SIG-M5 (cell line): ENCODE measurements around the gene PARM1.

Source experiments
- DNase-seq: peaks from one replicate; lab custom pipeline; 2025; lab: John Stamatoyannopoulos, UW

Gene PARM1

DNA sequence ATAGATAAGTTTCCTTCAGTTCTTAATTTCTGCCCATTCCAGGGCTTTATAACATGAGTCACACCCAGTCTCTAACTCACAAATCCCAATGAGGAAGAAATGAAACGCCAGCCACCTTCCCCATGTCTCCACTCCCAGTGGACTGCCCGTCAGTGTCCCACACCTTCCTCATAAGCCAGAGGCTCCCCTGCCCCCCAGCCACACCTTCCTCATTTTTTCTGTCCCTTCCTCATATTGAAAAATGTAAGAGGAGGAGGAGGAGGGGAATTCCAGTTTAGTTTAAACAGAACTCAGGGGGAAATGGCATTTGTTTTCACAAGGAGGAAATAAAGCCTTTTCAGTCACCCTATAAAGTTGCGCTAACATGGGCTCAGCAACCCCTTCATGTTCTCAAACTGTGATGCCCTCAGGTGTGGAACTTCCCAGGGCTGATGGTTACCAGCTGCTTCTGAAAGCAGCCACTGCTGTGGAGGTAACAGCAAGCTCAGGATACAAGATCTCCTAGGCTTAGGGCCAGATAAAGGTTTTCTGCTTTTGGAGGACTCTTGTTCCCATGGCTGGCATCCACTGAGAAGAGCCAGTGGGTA lies 97.8 kb downstream of the PARM1 start:
- DNase-seq, result no peak

DNA sequence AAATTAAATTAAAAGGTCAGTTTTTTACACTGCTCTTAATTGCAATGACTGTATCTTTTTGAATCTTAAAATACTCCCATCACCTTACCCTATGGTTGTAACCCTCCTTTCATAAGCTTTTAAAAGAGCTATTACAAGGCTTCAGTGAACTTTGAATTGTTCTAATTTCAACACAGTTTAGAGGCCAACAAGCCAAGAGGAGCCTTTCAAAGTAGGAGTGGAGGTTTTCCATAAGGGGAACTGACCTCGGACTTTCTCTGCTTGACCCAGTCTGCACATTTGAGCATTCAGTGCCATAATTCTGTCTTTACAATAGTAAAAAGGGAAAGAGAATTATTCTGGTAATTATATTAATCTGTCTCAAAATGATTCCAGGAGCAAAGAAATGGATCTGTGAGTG lies 98.9 kb downstream of the PARM1 start:
- no peak for DNase-seq

DNA sequence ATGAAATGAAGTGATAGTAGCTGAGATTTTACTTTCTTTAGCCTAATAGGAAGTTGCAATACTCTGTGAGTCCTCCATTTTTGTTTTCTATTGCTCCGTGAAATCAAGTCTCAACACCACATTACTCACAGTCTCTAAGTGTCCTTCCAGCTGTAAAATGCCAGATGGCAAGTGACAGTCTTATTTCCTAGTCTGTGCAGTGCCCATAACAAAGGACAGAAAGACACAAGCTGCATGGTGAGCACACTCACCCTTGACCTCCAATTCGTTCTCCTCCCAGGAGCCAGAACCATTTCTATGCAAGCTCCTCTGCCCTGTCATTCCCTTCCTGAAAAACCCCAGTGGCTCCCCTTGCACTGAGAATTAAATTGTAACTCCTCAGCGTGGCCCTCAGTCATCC lies 101.6 kb downstream of the PARM1 start:
- DNase-seq, result no peak

DNA sequence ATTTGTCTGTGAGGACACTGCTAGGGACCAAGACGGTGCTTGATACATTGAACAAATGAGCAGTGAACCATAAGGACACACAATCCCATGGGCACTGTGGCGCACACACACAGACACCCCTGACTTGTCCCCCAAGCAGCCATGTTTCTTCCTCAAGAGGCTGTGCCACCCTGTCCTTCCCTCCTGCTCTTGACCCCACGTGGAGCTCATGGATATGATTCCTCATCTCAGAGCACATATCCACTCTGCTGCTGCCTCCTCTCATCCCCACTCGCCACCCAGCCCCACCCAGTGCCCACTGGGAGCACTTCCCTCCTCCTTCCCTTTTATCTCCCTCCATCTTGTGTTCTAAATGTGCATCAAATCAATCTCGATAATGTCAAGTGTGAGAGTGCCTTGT lies 102.4 kb downstream of the PARM1 start:
- no peak for DNase-seq

DNA sequence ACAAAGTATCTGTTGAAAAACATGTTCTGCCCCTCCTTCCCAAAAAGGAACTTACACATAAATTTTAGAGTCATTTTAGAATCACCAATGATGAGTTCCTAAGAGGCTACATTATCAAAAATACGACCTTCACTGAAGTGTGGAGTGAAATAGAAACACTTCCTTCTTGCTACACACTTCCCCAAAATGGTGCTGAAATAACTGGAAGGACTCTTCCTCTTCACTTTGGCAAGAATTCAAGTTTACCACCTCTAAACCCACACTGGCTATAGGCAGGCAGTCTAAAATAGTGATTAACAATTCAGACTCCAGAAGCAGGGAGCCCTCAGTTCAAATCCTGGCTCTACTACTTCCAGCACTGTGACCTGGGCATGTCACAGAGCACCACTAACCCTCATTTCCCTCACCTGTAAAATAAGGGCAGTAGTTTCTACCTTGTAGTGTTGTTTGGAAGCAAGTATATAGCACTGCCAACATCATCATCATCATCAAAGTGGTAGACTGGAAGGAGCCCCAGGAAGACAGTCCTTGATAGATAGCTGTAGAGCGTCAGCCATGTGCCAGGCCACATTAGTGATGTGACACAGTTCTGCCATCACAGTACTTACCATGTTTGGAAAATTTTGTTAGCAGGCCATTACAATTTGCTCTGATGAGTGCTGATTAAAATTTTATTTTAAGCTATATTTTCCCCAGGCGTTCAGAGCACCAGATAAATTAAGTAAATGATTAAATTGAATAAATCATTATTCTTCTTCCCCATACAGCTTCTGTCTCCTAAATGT lies 103.3 kb downstream of the PARM1 start:
- no peak for DNase-seq

DNA sequence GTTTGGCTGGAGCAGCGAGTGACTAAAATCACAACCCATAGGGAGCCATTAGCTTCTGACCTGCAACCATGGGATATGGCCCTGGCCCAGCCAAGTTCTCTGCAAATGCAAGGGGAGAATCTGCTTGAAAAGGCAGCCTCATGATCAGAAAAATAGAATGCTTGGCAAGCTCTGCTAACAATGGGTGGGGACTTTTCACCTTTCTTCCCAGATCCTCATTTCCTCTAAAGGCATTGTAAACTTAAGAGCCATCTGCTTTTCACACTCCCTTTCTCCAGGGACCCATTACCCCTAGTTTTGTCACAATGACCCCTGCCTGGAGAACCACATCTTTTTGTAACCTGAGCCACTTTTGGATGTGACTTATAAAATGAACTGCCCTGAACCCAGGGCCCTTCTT lies 104.3 kb downstream of the PARM1 start:
- DNase-seq, result no peak

DNA sequence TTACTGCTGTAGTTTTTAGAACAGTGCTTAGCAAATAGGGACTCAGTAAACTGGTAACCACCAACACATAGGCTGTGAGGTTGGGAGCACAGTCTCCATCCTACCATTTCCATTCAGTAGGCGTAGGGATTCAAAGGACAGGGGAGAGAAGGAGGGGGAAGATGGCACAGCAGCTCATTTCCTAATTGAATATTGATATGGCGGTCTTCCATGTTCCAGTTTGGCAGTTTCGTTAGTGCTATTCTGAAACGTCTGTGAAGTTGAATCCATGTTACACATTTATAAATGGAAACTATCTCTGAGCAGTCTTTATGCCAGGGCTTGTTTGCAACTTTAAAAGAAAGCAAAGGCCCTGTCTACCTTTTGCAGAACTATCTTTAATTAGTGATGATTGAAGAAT lies 105.5 kb downstream of the PARM1 start:
- no peak for DNase-seq

DNA sequence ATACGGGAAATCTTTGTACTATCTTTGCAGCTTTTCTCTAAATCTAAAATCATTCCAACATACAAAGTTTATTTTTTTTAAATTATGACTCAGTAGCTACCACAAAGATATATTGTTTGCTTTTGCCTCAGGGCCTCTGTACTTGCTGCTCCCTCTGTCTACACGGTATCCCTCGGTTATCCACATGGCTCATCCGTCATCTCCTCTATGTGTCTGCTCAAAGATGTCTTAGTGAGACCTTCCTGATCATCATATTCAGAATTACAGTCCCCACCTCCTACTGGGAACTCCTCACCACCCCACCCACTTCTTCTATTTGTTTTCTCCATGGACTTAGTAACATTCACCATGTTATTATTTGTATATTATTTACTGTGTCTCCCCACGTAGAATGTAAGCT lies 107.8 kb downstream of the PARM1 start:
- no peak for DNase-seq

DNA sequence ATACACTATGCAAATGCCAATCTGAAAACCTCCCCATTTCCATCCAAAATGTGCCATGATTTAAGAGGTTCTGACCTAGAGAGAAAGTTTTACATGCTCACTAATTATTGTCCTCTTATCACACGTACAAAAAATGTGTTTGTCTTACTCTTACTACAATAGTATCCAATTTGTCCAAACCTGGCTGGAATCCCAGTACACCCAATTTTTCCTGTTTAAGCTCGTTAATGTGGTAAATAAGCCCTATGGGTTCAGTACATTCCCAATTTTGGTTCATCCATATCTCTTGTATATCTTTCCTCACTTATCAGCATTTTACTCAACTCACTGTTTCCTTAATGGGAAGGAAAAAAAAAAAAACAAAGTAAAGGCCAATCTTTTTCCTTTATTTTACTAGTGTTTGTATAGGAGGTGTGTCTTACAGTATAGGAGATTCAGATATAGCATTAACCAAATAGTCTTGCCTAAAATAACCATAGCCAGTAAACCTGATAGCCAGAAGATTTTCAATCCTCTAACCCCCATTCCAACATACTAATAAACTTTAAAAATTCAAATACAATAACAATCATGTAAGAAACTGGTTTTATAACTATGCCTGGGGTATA lies 109.8 kb downstream of the PARM1 start:
- DNase-seq, result no peak

DNA sequence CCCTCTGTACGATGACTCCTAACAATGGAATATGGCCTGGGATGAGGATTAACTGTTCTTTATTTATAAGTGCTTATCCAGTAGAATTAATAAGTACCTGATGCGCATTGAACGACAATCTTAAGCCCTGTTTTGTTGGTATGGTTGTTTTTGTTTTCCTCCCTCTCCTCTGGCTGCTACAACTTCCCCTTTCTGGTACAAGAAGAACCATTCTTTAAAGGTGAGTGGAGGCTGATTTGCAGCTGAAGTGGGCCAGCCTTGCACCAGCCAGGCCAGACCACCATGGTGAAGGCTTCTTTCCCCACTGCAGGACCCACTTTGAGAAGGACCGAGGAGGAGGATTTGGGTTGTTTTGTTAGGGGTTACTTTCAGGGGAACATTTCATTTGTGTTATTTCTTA lies 113.3 kb downstream of the PARM1 start:
- DNase-seq, result no peak

DNA sequence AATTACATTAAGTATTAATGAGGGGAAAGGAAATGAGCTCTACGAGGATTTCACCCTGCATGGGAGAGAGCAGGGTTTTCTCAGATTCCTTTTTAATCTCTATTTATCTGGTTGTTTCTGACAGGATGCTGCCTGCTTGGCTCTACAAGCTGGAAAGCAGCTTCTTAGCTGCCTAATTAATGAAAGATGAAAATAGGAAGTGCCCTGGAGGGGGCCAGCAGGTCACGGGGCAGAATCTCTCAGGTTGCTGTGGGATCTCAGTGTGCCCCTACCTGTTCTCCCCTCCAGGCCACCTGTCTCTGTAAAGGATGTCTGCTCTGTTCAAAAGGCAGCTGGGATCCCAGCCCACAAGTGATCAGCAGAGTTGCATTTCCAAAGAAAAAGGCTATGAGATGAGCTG lies 113.7 kb downstream of the PARM1 start:
- DNase-seq, result no peak

DNA sequence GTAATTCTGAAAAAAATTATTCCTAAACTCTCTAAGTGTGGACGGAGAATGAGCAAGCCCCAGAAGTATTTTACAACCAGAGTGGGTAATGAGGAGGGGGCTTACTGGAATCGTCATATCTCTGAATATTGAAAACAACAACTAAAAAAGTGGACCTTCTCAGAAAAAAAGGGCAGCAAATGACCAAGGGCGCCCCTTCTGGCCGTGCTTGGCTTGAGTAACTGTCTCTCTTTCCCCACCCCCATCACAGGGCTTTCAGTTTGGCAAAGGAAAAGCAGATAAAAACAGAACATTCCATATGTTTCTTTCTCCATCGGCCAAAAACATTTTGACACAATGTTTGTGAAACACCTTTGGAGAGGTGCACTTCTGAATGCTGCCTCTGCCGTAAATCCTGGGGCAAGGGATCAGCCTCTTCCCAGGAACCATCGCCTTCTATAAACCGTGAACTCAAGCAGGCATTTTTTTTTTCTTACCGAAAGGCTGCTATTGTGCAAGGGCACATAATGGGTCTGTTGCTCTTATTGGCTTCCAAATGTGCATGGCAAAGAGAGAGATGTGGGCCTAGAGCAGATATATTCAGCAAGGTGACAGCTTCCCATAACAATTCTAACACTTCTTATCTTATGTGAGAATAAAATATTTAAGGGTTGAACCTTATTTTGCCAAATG lies 115.4 kb downstream of the PARM1 start:
- DNase-seq, result no peak

DNA sequence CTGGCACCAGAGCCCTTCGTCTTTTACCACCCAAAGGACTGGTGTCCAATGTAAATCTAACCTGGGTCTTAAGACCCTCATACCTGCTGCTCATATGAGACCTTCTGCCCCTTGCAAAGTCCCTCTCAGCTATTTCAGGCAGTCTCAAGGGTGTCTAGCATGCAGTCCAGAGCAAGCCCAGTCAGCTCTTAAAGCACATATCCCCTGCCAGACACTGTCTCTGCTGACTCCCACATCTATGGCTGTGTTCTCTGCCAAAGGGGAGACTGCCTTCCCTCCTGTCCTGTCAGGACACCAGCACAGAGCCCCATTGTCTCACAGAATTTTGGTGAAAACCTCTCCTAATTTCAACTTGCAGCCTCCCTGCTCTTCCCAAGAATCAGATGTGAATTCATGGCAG lies 118.5 kb downstream of the PARM1 start:
- no peak for DNase-seq

DNA sequence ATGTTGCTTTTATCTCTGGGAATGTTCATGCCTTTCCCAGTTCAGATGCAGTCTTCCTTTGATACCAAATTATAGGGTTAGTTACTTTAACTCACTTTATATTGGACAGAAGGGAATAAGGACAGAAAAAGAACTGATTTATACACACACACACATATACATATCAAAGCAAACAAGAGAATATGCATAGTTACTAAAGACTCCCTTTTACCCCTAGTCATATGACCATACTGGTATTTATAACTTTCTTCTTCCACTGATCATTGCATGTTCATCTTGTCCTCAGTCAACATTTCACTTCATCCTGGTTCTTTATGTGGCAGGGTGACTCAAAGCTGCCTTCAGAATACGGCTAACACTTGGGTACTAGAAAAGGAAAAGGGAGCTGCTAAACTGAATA lies 120.4 kb downstream of the PARM1 start:
- DNase-seq, result no peak

DNA sequence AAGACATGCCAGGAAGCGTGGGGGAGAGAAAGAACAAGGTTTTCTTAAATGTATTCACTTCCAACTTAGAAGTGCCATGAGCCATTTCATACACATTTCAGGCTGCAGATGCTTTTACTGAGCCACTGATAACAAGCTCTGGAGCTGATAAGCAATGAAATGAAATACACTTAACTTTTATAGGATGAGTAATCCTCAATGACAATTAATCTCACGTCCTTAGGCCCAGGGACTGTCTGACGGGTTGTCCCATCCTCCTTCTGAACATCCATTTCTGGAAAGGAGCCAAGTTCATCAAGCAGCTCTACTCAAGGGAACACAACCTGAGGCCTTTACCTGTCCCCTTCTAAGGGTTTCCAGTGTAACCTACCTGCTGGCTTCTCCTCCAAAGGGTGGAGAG lies 121.2 kb downstream of the PARM1 start:
- no peak for DNase-seq

DNA sequence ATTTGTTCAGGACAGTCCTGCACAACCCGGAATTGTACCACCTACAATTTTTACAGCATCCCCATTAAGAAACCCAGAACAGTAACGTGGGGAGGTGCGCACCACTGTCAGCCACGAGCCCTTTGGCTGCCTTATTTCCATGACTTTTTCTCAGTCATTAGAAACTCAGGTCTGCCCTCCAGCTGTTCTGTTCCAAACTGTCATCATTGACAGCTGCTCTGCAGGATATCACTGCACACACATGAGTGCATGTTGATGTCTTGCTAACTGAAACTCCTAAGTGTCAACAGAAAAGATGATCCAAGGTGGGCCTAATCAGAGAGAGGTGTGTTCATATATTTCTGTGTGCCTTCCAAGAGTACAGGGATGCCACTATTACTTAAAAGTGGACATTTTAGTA lies 123.4 kb downstream of the PARM1 start:
- no peak for DNase-seq

DNA sequence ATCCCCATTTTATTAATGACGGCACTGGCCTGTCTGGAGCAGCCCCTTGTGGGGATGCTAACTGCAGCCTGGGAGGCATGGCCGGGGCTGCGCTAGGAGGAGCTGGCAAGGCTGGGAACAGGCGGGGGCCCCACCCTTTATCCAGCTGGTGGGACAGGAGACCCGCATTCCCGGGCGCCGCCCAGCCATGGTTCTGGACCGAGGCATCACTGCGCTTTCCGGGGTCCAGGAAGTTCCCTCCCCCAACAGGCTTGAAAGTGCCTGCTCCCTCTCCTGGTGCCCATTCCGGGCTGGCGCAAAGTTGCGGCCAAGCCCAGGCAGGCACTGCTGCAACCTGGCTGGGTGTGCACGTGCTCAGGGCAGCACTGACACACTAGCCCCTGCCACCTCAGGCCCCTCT lies 124.5 kb downstream of the PARM1 start:
- no peak for DNase-seq

DNA sequence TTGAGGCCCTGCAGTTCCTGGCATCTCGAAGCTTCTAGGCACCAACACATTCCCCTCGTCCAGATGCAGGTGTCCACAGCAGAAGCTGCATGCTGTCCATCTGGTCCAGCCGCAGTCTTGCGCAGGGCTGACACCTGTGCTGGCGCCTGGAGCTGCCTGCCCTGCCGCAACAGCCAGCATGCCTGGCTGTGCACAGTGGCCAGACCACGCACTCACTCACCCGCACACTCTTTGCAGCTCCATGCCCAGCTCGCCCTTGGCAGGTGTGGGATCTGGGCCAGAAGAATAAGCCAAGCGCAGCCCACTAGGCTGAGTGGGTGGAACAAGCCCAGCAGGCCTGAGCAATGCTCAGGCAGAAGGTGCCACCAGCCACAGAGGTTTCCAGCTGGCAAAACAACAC lies 125.6 kb downstream of the PARM1 start:
- DNase-seq, result no peak

DNA sequence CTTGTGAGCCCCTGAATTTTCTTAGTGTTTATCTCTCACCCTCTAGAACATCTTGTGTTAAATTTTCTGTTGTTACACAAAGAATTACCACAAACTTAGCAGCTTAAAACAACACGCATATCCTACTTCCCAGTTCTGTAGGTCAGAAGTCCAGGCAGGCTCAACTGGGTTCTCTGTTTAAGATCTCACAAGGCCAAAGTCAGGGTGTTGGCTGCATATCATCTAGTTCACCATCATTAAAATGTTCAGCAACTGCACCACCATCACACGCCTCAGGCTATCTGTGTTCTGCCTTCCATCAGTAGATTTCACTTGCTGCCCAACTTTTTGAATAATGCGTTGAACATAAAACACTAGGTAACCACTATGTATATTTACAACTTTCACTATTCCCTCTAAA lies 130.5 kb downstream of the PARM1 start:
- DNase-seq, result no peak

DNA sequence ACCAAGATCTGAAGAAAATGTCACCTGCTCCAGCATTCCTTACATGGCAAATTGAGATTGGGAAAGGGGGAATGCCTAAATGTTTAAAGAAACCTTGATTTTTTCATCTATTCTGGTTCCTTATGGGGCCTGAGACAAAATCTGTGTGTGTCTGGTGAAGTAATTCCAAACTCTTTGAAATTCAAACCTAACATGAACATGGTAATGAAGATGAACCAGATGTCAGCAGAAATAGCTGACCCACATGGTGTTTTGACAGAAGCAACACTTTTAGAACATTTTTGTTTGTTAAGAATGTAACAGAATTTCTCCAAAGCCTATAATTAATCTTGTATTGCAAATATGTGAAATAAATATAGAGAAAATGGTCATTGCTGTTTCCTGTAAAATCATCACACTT lies 133.0 kb downstream of the PARM1 start:
- no peak for DNase-seq

DNA sequence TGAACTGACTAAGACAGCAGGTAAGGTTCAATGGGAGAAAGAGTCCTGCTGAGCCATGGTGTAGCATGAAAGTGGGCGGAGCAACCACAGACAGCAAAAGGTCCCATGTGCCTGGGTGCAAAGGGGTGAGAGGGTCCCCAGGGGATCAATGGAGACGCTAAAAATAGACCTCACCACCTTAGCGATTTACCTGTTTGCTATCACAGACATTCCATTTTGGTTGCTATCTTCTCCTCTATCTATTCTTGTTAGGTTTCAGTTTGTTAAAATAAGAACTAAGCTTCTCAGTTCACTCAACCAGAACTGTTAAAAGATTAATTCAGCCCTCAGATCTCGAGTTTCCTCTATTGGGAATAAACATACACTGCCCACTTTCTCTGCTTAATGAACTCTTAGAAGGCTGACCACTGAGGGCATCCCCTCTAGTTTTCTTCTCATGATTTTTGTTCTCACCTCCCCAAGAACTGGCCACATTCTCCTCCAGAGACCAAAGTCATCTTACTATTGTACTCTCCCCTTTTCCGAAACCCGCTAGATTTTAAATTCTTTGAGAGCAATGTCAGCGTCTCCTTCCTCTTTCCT lies 136.7 kb downstream of the PARM1 start:
- no peak for DNase-seq

DNA sequence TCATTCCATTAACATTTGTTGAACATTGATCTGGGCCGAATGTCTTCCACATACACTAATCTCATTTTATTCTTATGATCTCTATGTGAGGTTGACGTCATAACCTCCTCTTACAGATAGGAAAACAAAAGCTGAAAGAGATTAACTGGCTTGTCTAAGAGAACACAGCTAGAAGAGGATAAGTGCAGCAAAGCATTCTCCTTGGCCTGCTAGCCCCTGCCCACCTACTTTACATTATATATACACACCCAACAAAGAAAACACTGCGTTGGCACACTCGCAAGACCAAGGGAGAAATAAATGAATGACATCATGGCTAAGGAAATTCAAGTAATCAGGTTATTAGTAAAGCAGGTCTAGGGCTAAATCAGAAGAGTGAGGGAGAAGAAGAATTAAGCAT lies 138.4 kb downstream of the PARM1 start:
- no peak for DNase-seq

DNA sequence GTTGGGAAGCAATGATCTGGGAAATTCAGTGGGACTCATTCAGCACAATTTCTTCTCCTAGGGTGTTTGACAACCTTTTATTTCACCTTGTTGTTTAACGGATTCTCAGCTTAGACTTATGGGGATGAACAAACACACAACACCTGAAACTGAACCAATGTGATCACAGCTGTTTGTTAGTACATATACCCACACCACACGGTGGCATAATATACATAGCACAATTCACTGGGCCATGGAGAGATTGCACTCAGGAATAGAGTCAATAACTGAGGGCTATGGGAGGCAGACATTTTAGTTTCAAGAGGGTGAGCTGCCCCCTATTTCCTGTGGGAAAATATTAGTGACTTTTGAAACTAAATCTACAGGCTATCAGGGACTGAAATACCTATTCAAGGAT lies 148.0 kb downstream of the PARM1 start:
- DNase-seq, result no peak
